G401.6 (cell line): ENCODE results near the gene PLXND1.
"Not testable (repeated sequence)": the region's sequence is repeated elsewhere in the genome, so short reads cannot be mapped to it uniquely, and the experiment has no call there.

Experiments used
- FAIRE-seq: peaks from 2 replicates; lab custom pipeline; 2012; peaks lifted over from hg19 to GRCh38; lab: Jason Lieb, UNC

Gene PLXND1, protein sequence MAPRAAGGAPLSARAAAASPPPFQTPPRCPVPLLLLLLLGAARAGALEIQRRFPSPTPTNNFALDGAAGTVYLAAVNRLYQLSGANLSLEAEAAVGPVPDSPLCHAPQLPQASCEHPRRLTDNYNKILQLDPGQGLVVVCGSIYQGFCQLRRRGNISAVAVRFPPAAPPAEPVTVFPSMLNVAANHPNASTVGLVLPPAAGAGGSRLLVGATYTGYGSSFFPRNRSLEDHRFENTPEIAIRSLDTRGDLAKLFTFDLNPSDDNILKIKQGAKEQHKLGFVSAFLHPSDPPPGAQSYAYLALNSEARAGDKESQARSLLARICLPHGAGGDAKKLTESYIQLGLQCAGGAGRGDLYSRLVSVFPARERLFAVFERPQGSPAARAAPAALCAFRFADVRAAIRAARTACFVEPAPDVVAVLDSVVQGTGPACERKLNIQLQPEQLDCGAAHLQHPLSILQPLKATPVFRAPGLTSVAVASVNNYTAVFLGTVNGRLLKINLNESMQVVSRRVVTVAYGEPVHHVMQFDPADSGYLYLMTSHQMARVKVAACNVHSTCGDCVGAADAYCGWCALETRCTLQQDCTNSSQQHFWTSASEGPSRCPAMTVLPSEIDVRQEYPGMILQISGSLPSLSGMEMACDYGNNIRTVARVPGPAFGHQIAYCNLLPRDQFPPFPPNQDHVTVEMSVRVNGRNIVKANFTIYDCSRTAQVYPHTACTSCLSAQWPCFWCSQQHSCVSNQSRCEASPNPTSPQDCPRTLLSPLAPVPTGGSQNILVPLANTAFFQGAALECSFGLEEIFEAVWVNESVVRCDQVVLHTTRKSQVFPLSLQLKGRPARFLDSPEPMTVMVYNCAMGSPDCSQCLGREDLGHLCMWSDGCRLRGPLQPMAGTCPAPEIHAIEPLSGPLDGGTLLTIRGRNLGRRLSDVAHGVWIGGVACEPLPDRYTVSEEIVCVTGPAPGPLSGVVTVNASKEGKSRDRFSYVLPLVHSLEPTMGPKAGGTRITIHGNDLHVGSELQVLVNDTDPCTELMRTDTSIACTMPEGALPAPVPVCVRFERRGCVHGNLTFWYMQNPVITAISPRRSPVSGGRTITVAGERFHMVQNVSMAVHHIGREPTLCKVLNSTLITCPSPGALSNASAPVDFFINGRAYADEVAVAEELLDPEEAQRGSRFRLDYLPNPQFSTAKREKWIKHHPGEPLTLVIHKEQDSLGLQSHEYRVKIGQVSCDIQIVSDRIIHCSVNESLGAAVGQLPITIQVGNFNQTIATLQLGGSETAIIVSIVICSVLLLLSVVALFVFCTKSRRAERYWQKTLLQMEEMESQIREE (N-terminal part only)

DNA sequence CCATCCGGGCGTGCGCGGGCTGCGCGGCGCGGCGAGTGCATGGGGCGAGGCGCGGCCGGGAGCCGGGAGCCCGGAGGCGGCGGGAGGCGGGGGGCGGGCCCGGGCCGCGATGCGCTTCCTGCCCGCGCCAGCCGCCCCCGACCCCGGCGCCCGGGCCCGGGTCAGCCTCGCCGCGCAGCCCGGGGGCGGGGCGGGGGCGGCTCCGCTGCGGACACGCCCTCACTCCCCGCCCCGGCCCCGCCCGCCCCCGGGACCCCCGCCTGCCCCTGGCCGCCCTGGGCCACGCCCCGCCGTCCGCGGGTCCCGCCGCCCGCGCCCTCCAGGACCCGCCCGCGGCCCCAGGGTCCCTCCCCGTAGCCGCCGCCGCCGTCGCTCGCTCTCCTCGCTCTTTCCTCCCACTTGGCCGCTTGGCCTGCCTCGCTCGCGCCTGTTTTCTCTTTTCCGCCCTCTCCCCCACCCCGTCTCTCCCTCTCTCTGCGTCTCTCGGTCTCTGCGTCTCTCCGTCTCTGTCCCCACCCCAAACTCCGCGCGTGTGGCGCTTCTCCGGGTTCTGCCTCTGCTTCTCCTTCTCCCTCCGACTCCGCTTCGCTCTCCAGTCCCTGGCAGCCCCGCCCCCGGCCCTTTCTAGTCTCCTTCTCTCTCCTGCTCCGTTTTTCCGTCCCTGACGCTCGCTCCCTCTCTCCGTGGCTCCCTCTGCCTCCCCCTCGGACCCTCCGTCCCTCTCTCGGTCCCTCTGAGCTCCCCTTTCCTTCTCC, at the start of gene PLXND1:
Gene PLXND1 (minus strand): TSS at position 41 of the 755 bp plus-strand sequence. CDS start 37 bp downstream, at position 4.
- FAIRE-seq = no peak

DNA sequence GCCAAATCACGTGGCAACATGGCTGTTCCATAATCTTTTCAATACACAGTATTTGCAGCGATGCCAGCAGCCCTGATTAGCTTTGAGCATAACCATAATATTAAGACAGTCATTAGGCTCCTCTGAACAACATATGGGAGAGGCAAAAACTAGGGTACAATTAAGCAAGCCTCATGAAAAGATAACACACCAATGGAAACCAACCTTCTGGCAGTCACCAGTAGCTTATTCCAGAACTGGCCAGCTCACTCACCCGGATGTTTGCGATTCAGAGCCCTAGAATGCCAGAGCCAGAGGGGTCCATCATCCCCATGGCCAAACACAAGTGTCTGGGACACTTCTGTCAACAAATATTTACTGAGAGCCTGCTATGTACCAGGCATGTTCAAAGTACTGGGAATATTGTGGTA, 48.8 kb upstream of the PLXND1 start:
- FAIRE-seq = no peak

DNA sequence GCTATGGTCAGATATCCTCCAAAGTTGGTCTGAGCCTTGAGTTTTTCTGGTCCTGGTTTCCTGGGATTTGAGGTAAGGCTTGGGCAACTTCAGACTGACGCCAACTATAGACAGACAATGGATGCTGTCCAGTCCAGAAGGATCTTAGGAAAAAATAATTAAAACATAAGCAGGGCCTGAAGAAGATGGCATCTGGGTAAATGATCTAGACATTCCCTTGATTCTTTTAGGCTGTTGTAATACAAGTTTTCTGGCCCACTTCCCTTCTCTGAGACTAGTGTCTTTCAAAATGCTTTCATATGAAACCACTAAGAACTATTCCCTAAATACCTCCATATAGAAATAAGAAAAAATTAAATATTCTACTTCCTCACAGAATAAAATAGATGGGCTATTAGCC, 47.7 kb upstream of the PLXND1 start:
- no peak for FAIRE-seq

DNA sequence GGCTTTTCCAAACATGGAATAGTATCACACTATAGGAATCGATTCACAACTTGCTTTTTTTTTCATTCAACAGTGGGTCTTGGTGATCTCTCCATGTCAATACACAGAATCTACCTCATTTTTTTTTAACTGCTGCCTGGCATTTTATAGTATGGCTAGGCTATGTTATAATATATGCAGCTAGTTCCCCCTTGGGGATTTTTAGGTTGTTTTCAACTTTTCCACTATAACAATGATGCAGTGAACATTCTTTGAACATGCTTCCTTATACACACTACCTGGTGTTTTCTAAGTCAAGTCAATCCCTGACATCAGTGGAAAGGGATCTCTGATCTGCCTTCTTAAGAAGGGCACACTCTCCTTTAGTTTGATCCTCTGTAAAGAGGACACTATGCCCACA, 46.5 kb upstream of the PLXND1 start:
- no peak for FAIRE-seq

DNA sequence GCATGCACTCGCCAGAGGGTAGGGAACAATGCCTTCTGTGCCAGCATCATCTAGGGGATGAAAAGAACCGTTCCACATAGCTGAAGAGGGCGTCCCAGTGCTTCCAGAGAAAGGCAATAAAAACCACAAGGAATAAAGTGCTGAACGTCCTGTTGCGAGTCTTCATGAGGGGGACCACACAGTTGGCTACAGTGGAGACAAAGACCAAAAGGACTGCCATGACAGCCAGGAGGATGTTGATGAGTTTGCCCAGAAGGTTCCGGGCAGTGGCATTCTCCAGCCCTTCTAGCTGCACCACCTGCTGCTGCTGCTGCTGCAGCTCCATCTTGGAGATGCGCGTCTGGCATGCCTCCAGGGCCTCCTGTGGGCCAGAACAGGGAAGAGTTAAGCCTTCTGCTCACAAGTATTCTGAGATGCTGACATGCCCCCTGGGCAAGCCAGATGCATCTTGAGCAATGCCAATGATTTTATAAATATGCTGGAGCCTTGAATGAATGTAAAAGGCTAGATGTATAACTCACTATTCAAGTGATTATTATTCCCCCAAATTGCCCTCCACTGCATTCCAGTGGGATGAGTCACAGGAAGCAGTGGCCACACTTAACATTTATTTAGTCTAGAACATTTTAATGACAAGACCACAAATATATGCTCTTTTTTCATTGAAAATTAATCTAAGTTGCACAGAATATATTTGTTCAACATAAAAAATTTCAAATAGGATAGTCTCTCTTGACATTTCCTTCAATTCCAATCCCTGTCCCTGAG, 45.1 kb upstream of the PLXND1 start:
- FAIRE-seq = no peak

DNA sequence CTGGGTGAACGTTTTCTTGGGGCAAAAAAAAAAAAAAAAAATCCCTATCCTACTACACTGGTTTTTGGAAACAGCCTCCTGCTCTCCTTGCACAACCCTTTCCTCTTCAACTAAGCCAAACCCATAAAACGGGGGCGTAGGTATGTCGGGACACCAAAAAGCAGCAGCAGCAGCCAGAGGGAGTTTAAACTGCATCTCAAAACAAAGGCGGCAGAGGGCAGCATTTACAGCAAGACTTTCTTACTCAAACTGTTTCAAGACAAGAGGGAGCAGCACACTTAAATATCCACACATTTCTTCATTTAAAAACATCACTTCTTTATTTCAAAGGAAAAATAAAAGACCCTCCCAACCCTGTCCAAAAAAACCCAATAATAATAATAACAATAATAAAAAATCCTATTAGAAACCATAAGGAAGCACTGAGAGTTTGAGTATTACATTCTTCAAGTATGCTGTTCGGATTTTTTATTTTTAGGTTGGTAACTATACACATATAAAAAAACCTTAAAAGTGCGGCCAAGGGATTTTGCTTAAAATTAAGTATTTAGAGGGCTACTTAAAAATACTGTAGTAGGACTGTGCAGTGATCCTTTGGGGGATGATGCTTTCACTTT, 43.9 kb upstream of the PLXND1 start:
- FAIRE-seq = peak; percentile 84

DNA sequence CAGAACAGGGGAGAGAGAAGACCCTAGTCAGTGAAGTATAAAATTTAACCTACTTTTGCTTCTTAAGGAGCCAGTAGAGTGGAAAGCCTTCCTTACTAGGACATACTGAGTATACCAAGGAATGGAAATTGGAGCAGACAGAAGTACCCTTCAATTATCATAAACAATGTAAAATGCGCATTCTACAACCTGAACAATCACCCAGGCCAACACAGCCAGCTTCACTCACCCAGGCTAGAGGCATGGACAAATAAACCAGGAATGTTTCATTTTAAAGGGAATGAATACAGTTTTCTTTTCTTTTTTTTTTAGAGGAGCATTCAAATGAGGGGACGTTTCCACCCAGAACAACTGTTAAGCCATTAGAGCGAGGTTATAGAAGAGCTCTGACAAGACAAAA, 41.9 kb upstream of the PLXND1 start:
- no peak for FAIRE-seq

DNA sequence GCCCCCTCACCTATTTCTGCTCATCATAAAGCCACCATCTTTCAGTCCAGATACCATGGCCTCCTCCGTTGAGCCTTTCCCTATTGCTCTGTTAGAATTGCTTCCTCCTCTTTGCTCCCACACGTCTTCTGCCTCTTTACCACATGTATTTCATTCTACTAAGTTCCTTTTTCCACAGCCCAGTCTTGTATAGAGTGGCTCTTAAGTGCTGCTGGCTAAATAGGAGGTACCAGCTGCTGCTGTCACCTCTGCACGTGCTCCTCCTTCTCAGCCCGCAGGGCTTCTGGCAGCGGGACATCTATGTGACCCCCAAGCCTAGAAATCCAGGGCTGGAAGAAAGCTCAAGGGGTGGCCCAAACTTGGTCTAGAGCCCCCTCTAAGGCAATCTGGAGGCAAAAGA, 38.8 kb upstream of the PLXND1 start:
- no peak for FAIRE-seq

DNA sequence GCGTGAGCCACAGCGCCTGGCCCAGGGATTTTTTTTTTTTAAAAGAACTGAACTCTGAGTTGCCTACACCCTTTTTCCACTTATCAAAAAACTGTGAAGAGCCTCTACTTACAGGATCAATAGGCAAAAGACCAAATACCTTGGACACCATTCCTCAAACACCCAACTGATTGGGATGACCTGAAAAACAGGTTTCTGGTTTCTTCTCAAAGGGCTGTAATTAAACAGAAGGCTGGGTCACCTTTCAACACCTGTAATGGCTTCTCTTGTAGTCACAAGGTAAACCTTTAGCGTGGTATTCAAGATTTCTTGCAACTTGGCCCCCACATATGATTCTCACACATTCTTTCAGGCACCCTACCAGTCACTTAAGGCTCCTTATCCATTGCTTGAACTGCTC, 38.4 kb upstream of the PLXND1 start:
- FAIRE-seq = no peak

DNA sequence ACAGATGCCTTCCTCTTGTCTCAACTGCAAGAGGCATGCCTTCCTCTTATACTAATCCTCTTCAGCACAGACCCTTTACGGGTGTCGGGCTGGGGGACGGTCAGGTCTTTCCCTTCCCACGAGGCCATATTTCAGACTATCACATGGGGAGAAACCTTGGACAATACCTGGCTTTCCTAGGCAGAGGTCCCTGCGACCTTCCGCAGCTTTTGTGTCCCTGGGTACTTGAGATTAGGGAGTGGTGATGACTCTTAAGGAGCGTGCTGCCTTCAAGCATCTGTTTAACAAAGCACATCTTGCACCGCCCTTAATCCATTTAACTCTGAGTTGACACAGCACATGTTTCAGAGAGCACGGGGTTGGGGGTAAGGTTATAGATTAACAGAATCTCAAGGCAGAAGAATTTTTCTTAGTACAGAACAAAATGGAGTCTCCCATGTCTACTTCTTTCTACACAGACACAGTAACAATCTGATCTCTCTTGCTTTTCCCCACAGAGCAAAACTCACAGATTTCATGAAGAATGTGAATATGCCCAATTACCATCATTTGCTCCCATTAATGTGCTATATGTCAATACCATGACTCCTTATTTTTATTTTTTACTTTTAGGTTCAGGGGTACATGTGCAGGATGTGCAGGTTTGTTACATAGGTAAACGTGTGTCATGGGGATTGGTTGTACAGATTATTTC, 35.2 kb upstream of the PLXND1 start:
- not testable (repeated sequence) for FAIRE-seq

DNA sequence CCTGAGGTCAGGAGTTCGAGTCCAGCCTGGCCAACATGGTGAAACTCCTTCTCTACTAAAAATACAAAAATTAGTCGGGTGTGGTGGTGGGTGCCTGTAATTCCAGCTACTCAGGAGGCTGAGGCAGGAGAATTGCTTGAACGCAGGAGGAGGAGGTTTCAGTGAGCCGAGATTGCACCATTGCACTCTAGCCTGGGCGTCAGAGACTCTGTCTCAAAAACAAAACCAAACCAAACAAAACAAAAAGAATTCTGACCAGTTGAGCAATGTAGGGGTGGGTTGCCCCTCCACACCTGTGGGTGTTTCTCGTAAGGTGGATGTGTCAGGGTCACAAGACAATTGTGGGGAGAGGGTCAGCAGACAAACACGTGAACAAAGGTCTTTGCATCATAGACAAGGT, 34.5 kb upstream of the PLXND1 start:
- FAIRE-seq = not testable (repeated sequence)

DNA sequence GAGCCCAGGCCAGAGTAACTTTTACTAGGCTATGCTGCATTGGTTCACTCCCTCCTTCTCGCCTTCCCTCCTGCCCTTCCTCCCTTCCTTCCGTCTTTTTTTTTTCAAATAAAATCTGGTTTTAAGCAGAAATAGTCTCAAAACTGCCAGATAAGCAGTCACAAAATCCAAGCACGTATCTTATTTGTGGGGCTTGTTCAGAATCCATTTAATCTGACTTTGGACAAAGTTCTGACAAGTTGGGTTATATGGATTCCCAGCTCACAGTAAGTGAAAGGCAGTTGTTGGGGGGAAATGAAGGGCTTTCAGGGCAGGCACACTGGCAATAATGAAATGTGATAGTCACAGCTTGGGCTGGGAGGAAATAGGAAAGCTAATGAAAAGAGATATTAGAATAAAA, 32.0 kb upstream of the PLXND1 start:
- FAIRE-seq = no peak

DNA sequence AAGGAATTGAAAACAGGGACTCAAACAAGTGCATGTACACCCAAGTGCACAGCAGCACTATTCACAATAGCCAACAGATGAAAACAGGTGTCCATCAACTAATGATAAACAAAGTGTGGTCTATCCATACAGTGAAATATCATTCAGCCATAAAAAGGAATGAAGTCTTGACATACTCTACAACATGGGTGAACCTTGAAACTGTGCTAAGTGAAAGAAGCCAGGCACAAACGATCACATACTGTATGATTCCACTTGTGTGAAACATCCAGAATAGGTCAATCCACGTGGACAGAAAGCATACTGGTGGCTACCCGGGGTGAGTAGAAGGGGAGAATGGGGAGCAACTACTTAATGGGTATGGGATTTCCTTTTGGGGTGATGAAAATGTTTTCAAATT, 29.6 kb upstream of the PLXND1 start:
- no peak for FAIRE-seq

DNA sequence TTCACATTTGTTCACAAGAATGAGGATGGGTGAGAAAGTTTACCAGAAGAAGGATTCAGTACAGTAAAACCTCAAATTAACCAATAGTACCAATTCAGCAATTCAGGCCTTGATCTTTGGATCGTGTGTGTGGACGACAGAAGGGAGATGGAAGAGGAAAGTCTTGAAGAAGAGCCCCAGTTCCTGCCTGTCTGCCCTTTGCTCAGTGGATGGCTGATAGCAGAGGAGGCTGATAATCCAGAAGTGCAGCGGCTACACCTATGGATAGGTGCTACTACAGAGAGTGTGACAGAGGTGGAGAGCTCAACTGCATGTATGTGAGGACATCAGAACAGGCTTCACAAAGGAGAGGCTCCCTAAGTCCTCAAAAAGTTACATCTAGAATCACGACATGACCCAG, 29.2 kb upstream of the PLXND1 start:
- FAIRE-seq = no peak

DNA sequence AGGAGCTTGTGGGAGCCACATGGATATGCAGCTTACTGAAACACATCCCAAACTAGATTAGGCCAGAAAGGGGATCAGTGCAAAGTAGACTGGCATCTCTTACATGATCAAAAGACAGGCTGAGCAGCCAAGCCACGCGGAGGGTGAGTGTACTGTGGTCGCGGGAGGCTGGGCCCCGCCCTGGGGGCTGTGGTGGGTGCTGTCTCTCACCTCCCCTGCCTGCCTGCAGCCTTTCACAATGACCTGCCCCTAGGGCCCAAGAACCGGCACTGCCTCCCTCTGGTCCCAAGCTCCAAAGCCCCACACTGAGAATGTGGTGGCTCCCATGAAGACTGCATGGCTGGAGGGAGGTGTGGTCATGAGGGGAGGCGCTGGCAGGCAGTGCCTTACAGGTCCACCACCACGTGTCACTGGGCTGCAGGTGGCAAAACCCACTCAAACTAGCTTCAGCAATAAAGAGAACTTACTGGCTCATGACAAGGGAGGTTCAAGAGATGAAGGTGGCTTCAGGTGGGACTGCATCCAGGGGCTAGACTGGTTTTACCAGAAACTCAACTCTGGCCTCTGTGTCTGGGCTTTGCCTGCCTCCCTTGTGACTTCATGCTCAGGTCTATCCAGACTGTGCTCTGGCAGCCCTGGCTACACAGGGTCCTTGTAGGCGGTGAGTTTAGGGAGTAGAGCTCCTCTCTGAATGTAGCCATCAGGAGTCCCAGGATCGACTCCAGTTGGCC, 27.4 kb upstream of the PLXND1 start:
- no peak for FAIRE-seq

DNA sequence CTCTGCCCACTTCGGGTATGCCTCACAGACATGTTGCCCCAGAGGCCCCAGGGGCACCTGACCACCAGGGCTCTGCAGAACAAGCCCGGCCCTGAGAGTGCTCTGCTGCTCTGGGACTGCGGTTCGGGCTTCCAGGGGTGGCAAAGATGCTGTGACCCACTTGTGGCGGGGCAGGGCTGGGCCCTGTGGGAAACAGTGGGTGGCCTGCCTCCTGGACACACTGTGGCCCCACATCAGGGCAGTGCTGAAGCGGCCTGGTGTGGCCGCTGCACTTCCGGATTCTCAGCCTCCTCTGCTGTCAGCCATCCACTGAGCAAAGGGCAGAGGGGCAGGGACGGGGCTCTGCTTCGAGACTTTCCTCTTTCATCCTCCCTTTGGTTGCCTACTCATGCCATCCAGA, 26.5 kb upstream of the PLXND1 start:
- no peak for FAIRE-seq

DNA sequence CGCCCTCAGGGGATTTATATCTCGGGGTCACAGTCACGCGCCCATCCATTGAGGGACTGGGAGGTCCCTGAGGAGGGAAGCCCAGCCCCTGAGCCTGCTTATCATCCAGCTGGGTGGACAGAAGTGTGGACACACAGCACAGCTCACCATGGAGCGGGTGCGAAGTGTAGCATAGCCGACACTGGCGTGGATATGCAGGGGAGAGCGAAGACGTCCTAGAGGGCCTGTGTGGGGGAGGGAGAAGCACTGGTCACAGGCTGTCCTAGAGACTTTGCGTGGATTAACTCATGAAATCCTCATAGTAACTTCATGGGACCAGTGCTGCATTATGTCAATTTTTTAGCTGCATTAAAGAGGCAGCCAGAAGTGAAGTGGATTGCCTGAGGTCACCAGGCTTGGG, 26.1 kb upstream of the PLXND1 start:
- FAIRE-seq = no peak

DNA sequence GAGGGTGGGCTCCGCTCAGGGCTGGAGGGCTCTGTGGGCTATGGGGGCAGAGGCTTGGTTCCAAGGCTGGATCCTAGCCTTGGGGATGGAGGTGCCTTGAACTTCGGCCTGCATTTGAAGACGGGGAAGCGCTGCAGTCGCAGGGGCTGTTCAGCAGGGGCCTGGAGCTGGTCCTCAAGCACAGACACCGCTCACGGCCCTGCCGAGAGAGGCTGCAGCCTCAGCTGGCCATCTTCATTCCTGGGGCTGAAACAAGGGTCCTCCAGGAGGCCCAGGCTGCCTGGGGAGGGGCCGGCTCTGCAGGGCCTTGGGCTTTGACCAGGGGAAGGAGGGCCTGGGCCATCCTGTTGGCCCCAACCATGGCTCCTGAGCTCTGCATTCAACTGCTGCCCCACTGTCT, 25.6 kb upstream of the PLXND1 start:
- no peak for FAIRE-seq

DNA sequence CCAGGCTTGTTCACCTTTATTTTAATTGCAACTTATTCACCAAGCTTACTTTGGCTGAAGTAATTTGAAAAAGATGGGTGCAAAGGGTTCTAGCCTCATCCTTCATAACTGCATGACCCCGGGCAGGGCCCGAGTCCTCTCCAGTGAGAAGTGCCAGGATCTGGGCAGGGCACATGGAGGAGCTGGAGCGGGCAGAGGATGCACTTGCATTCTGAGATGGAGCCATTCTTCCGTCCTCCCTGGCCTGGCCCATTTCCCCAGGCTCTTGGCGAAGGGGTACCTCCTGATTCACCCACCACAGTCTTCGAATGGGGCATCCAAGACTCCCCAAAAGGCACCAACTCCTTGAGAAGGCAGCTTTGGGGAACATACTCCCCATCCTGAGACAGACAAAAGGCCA, 22.5 kb upstream of the PLXND1 start:
- no peak for FAIRE-seq
